Glutamatergic neuron (in vitro differentiated cells): ENCODE measurements around the gene DNAJC5G. TPM values are rescaled to one million over a fixed set of nuclear protein-coding genes. Genes with fewer than 3 reads are reported as not detected.

Experiments used
- DNase-seq: peaks from one replicate; pipeline ENCODE4 v3.0.0; 2022
- H3K27ac Mint-ChIP-seq: one replicate; pipeline ENCODE4 v1.8.0; 2020; ENCODE audit warnings: mild to moderate bottlenecking, mixed read lengths, inconsistent platforms; ENCODE audit not compliant: unreplicated experiment
- H3K27me3 Mint-ChIP-seq: one replicate; pipeline ENCODE4 v1.8.0; 2020; ENCODE audit warnings: mild to moderate bottlenecking, moderate library complexity, mixed read lengths, inconsistent platforms; ENCODE audit not compliant: unreplicated experiment
- H3K36me3 Mint-ChIP-seq: one replicate; pipeline ENCODE4 v1.8.0; 2020; ENCODE audit warnings: mild to moderate bottlenecking, mixed read lengths, inconsistent platforms; ENCODE audit not compliant: unreplicated experiment
- H3K4me1 Mint-ChIP-seq: one replicate; pipeline ENCODE4 v1.8.0; 2020; ENCODE audit warnings: mild to moderate bottlenecking, low read depth, mixed read lengths, inconsistent platforms; ENCODE audit not compliant: unreplicated experiment
- H3K4me3 Mint-ChIP-seq: one replicate; pipeline ENCODE4 v1.8.0; 2020; ENCODE audit warnings: mild to moderate bottlenecking, mixed read lengths, inconsistent platforms; ENCODE audit not compliant: unreplicated experiment
- H3K9me3 Mint-ChIP-seq: one replicate; pipeline ENCODE4 v1.8.0; 2020; ENCODE audit warnings: mild to moderate bottlenecking, moderate library complexity, mixed read lengths, inconsistent platforms; ENCODE audit not compliant: unreplicated experiment
- CTCF ChIP-seq: fragments of 200-600 bp; sonication (generic); IDR thresholded peaks from one replicate; pipeline ENCODE4 v1.5.0; 2021; ENCODE audit not compliant: partially characterized antibody, unreplicated experiment
- total RNA-seq: library from RNA; stranded (reverse); fragmentation: NEBNext Ultra II Directional; extraction: Animal tissue kit (Norgen Biotek cat#: 25700); gene quantifications from one replicate; pipeline ENCODE4 v1.2.1, GENCODE V29; 2021; ENCODE audit not compliant: unreplicated experiment

DNAJC5G gene
- total RNA-seq, 1 donor from 2014 or later, result not detected

GRCh38 chr2:27322766-27323595 is 47.7 kb downstream of the DNAJC5G start, which contains the start of gene MPV17:
MPV17 (minus strand) TSS chr2:27323097; CDS start chr2:27322517, 580 bp downstream.
- H3K4me1 Mint-ChIP-seq, result no peaks in the 10 kb centered on the region
- H3K36me3 Mint-ChIP-seq, result peaks cover 6% of the 10 kb centered on the region
- H3K27me3 Mint-ChIP-seq, result peaks cover 2% of the 10 kb centered on the region
- peak; percentile 89 for DNase-seq
- no peak for TF ChIP-seq CTCF
- H3K9me3 Mint-ChIP-seq, result peaks cover 1% of the 10 kb centered on the region
- peak within 1 kb of the TSS; percentile 100 for H3K27ac Mint-ChIP-seq
- peak within 1 kb of the TSS; percentile 100 for H3K4me3 Mint-ChIP-seq

- Mint-ChIP-seq H3K4me1 (no peaks in the 10 kb centered on the region), H3K9me3 (peaks cover 1% of the 10 kb centered on the region), H3K27ac (peak overlapping the region; percentile 100), H3K4me3 (peak overlapping the region; percentile 100), H3K27me3 (peaks cover 2% of the 10 kb centered on the region), H3K36me3 (peaks cover 6% of the 10 kb centered on the region)
- TF ChIP-seq CTCF, result no peak
- DNase-seq, result no peak
Measured at GRCh38 chr2:27323596-27324285, 48.5 kb downstream of the DNAJC5G start.

GRCh38 chr2:27324720-27325119 is 49.5 kb downstream of the DNAJC5G start:
- peaks cover 1% of the 10 kb centered on the region for H3K9me3 Mint-ChIP-seq
- H3K4me3 Mint-ChIP-seq, result peak overlapping the region; percentile 12
- DNase-seq, result no peak
- peaks cover 2% of the 10 kb centered on the region for H3K27me3 Mint-ChIP-seq
- H3K27ac Mint-ChIP-seq, result no peak overlapping the region
- TF ChIP-seq CTCF, result no peak
- peaks cover 6% of the 10 kb centered on the region for H3K36me3 Mint-ChIP-seq
- H3K4me1 Mint-ChIP-seq, result no peaks in the 10 kb centered on the region

Other genes with a start within 250 kb of the DNAJC5G start
- 35.8 TPM for gene TMEM214, start 242.5 kb upstream of the DNAJC5G start, total RNA-seq
- gene AGBL5, start 223.8 kb upstream of the DNAJC5G start, total RNA-seq, result 17.3 TPM
- gene OST4, start 203.8 kb upstream of the DNAJC5G start, total RNA-seq, result 215 TPM
- gene EMILIN1, start 196.8 kb upstream of the DNAJC5G start, total RNA-seq, result 3.2 TPM
- gene KHK, start 188.7 kb upstream of the DNAJC5G start, total RNA-seq, result 5.3 TPM
- gene CGREF1, start 156.3 kb upstream of the DNAJC5G start, total RNA-seq, result 1.3 TPM
- gene ABHD1, start 151.6 kb upstream of the DNAJC5G start, total RNA-seq, result not detected
- 35.5 TPM for gene PREB, start 140.8 kb upstream of the DNAJC5G start, total RNA-seq
- not detected for gene PRR30, start 136.0 kb upstream of the DNAJC5G start, total RNA-seq
- not detected for gene TCF23, start 126.4 kb upstream of the DNAJC5G start, total RNA-seq
- 58.8 TPM for gene ATRAID, start 63.4 kb upstream of the DNAJC5G start, total RNA-seq
- 40.0 TPM for gene SLC5A6, start 63.2 kb upstream of the DNAJC5G start, total RNA-seq
- gene CAD, start 58.1 kb upstream of the DNAJC5G start, total RNA-seq, result 38.5 TPM
- 1.3 TPM for gene SLC30A3, start 12.4 kb upstream of the DNAJC5G start, total RNA-seq
- gene TRIM54, start 7.0 kb downstream of the DNAJC5G start, total RNA-seq, result 2.0 TPM
- 1.9 TPM for gene UCN, start 33.0 kb downstream of the DNAJC5G start, total RNA-seq
- 56.6 TPM for gene MPV17, start 47.7 kb downstream of the DNAJC5G start, total RNA-seq
- 111 TPM for gene GTF3C2, start 81.3 kb downstream of the DNAJC5G start, total RNA-seq
- 53.6 TPM for gene EIF2B4, start 94.9 kb downstream of the DNAJC5G start, total RNA-seq
- gene SNX17, start 95.2 kb downstream of the DNAJC5G start, total RNA-seq, result 72.5 TPM
- gene ZNF513, start 105.3 kb downstream of the DNAJC5G start, total RNA-seq, result 30.2 TPM
- gene PPM1G, start 134.2 kb downstream of the DNAJC5G start, total RNA-seq, result 84.9 TPM
- gene NRBP1, start 153.2 kb downstream of the DNAJC5G start, total RNA-seq, result 142 TPM
- gene KRTCAP3, start 166.9 kb downstream of the DNAJC5G start, total RNA-seq, result 4.2 TPM
- 43.6 TPM for gene IFT172, start 214.3 kb downstream of the DNAJC5G start, total RNA-seq
- 15.2 TPM for gene FNDC4, start 219.8 kb downstream of the DNAJC5G start, total RNA-seq
- gene GCKR, start 221.4 kb downstream of the DNAJC5G start, total RNA-seq, result 0.61 TPM